ENCODE measurements around the gene FLNA. TPM values are rescaled to one million over a fixed set of nuclear protein-coding genes. Genes with fewer than 3 reads are reported as not detected.
A peak's percentile ranks its signal among the peaks of the same experiment; 100 is the strongest.

Gene FLNA
- total and polyA plus RNA-seq, 10 of the 15 experiments (the other 5 are each of a cell fraction or from before 2014, with no cell fraction given), result 5.1 to 643 (median 171) TPM

DNA sequence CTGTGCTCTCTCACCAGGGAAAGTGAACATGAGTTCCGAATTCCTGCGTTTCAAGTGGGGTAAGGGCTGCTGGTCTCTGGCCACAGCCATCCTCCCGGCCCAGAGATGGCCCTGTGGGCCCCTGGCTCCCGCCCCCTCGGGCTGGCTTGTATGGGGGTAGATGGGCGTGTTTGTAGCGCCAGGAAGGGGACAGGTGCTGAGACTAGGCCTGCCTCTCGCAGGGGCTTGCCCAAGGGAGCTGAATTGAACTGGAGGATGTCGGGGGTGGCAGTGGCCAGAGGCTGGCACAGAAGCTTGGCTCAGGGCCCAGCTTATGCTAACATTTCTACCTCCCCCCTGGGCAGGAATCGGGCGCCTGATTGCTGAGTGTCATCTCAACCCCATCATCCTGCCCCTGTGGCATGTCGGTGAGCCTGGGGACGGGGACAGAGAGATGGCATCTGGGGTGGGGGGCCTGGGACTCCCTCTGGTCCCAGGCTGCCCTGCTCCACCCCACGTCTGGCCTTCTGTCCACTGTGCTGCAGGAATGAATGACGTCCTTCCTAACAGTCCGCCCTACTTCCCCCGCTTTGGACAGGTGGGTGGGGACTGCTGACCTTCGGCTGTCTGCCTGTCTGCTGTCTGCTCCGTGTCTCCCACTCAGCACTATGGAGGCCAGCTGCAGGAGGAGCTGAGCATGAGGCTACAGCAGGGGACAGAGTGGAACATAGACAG is 45.4 kb upstream of the FLNA start:
- no peak overlapping the region; the same call in 1 of the 2 replicates for H3K9ac ChIP-seq (ENCODE audit: control insufficient read depth, insufficient read depth, low read length)
- BruUV-seq (replicated peaks), result no TSS peak
- peak overlapping the region; percentile 37 for H3K27ac ChIP-seq (ENCODE audit: control insufficient read depth, insufficient read depth)
- no peaks in the 10 kb centered on the region for H3K36me3 ChIP-seq (ENCODE audit: control insufficient read depth in 2 of 2, insufficient read depth in 2 of 2, low read length in 1 of 2)
- POLR2A ChIA-PET, result interaction anchor here (1.2 kb wide), 1 partner anchor 10 kb away, joined by 3 read pairs; no protein-coding TSS in a partner anchor
- SMC1A ChIA-PET (ENCODE audit: uncharacterized antibody, unreplicated experiment), result no interaction called here
- no peak overlapping the region for H2AFZ ChIP-seq (ENCODE audit: control insufficient read depth, low read depth, low read length)
- DNase-seq (ENCODE audit: low read depth, low spot score) (no peak), FAIRE-seq (no peak), ATAC-seq (peak; percentile 25)
- CTCF ChIA-PET, result interaction anchor here (1.0 to 1.3 kb wide), 3 partner anchors 7 to 47 kb away, joined by 3 to 4 read pairs (median 3); partner anchors contain the start of gene ATP6AP1
- TF ChIP-seq BCL11A (IDR thresholded peaks at IDR 0.05; ENCODE audit: low read depth, low read length) (no peak), RCOR1 (conservative IDR thresholded peaks at IDR 0.05; ENCODE audit: low read depth, low read length) (no peak), ZBED1 (IDR thresholded peaks at IDR 0.05; ENCODE audit: borderline replicate concordance) (no peak), CBX3 (IDR thresholded peaks at IDR 0.05; ENCODE audit: borderline replicate concordance, low read depth) (no peak), POLR2AphosphoS5 (IDR thresholded peaks at IDR 0.05; ENCODE audit: low read length) (no peak), EP300 (IDR thresholded peaks at IDR 0.05; ENCODE audit: borderline replicate concordance in 1 of 2, control insufficient read depth in 1 of 2, low read depth in 2 of 2, low read length in 2 of 2) (no peak), RBBP5 (conservative IDR thresholded peaks at IDR 0.05) (no peak), RELA (IDR thresholded peaks at IDR 0.05; ENCODE audit: borderline replicate concordance, partially characterized antibody) (no peak), WRNIP1 (IDR thresholded peaks at IDR 0.05; ENCODE audit: borderline replicate concordance, low read depth, low read length) (no peak), HDAC2 (IDR thresholded peaks at IDR 0.05) (no peak), EGR1 (IDR thresholded peaks at IDR 0.05; ENCODE audit: borderline replicate concordance in 1 of 2, low read depth in 2 of 2, low read length in 2 of 2) (no peak)
- TF ChIP-seq, protein P1, sequence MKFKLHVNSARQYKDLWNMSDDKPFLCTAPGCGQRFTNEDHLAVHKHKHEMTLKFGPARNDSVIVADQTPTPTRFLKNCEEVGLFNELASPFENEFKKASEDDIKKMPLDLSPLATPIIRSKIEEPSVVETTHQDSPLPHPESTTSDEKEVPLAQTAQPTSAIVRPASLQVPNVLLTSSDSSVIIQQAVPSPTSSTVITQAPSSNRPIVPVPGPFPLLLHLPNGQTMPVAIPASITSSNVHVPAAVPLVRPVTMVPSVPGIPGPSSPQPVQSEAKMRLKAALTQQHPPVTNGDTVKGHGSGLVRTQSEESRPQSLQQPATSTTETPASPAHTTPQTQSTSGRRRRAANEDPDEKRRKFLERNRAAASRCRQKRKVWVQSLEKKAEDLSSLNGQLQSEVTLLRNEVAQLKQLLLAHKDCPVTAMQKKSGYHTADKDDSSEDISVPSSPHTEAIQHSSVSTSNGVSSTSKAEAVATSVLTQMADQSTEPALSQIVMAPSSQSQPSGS (IDR thresholded peaks at IDR 0.05; ENCODE audit: low read length), result no peak
- TF ChIP-seq, protein P2, sequence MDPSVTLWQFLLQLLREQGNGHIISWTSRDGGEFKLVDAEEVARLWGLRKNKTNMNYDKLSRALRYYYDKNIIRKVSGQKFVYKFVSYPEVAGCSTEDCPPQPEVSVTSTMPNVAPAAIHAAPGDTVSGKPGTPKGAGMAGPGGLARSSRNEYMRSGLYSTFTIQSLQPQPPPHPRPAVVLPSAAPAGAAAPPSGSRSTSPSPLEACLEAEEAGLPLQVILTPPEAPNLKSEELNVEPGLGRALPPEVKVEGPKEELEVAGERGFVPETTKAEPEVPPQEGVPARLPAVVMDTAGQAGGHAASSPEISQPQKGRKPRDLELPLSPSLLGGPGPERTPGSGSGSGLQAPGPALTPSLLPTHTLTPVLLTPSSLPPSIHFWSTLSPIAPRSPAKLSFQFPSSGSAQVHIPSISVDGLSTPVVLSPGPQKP (IDR thresholded peaks at IDR 0.05; ENCODE audit: low read depth, low read length), result no peak
- TF ChIP-seq, protein P3, sequence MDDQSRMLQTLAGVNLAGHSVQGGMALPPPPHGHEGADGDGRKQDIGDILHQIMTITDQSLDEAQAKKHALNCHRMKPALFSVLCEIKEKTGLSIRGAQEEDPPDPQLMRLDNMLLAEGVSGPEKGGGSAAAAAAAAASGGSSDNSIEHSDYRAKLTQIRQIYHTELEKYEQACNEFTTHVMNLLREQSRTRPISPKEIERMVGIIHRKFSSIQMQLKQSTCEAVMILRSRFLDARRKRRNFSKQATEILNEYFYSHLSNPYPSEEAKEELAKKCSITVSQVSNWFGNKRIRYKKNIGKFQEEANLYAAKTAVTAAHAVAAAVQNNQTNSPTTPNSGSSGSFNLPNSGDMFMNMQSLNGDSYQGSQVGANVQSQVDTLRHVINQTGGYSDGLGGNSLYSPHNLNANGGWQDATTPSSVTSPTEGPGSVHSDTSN (IDR thresholded peaks at IDR 0.05; ENCODE audit: insufficient replicate concordance, low read depth, low read length), result no peak
- TF ChIP-seq, protein P4, sequence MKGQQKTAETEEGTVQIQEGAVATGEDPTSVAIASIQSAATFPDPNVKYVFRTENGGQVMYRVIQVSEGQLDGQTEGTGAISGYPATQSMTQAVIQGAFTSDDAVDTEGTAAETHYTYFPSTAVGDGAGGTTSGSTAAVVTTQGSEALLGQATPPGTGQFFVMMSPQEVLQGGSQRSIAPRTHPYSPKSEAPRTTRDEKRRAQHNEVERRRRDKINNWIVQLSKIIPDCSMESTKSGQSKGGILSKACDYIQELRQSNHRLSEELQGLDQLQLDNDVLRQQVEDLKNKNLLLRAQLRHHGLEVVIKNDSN (IDR thresholded peaks at IDR 0.05; ENCODE audit: borderline replicate concordance, extremely low read length, insufficient read depth, low read depth, low read length), result no peak
- RAD21 ChIA-PET (ENCODE audit: unreplicated experiment), result no interaction called here
- WGBS (ENCODE audit: insufficient coverage, insufficient replicate concordance, low lambda C conversion rate, missing lambda C conversion rate), result 56% methylated on average over 19 of the region's 19 CpGs
- intact Hi-C loops (cut with micrococcal nuclease; ENCODE audit: unreplicated experiment), result loop anchor here (10.0 kb wide), 1 partner anchor 45 kb away; the partner anchor contains the start of genes EMD and FLNA
- H3K4me1 ChIP-seq (ENCODE audit: control insufficient read depth, insufficient read depth, low read length), result no peaks in the 10 kb centered on the region
- H3K9me3 ChIP-seq (replicated peaks; ENCODE audit: control insufficient read depth, insufficient read depth, low read length), result no peaks in the 10 kb centered on the region; the same call in 2 of the 3 replicates
- in situ Hi-C loops (cut with MboI), result no loop called here
- no peaks in the 10 kb centered on the region for H3K79me2 ChIP-seq (ENCODE audit: control insufficient read depth, insufficient read depth, low read length)
- H3K4me2 ChIP-seq (ENCODE audit: control insufficient read depth, insufficient read depth), result no peak overlapping the region
- H3K4me3 ChIP-seq, result no peak overlapping the region
- H3K27me3 ChIP-seq (replicated peaks in 1 of 2; ENCODE audit: control insufficient read depth in 2 of 2, insufficient read depth in 2 of 2, low read length in 1 of 2), result no peaks in the 10 kb centered on the region
- H4K20me1 ChIP-seq (ENCODE audit: control insufficient read depth, insufficient read depth), result no peaks in the 10 kb centered on the region

Measured in GM12878 (cell line).